ENCODE results near the gene CRTAP.

DNA sequence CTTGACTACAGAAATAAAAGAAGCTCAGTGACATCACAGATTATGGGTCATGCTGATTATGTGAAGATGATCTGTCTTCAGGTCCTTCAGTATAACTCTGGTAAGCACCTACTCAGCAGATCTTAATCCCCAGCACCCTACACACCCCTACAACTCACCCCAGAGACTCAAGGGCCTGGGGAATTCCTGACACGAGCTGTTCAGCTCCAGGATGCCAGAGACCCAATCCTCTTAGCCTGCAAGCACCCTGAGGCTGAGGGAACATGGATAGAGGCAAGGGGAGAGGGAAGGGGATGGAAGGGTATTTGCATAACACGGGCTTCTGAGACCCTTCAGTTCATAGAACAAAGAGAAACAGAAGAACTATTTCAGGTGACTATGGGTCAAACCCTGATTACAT, 29.9 kb upstream of the CRTAP start:
- no peak for TF ChIP-seq CTCF (conservative IDR thresholded peaks at IDR 0.05; ENCODE audit: low read length)
- no peak for TF ChIP-seq EZH2phosphoT487 (IDR thresholded peaks at IDR 0.05; ENCODE audit: borderline replicate concordance)
